ENCODE measurements around the gene FUT8.

GRCh38 chr14:65434216-65434850 is 21.8 kb downstream of the FUT8 start:
- TF ChIP-seq POLR2A (IDR thresholded peaks at IDR 0.05; ENCODE audit: borderline replicate concordance, extremely low read depth, insufficient read depth, insufficient read length), result no peak
- TF ChIP-seq EZH2phosphoT487 (IDR thresholded peaks at IDR 0.05; ENCODE audit: borderline replicate concordance), result no peak

Data from HCT116 (cell line).